HG03565 (cell line): ENCODE measurements around the gene SMC1B.
"Not testable (repeated sequence)": the region's sequence is repeated elsewhere in the genome, so short reads cannot be mapped to it uniquely, and the experiment has no call there.

Source experiments
- ATAC-seq: cut with Tn5 transposase; IDR thresholded peaks from one replicate; pipeline ENCODE4 v1.9.1; 2021; ENCODE audit warnings: mild to moderate bottlenecking, moderate library complexity; ENCODE audit not compliant: unreplicated experiment

Gene SMC1B

GRCh38 chr22:45351956-45352355 lies 61.4 kb downstream of the SMC1B start:
- ATAC-seq: no peak

GRCh38 chr22:45349916-45350315 lies 63.5 kb downstream of the SMC1B start:
- no peak for ATAC-seq

- ATAC-seq: no peak
Observed at GRCh38 chr22:45344334-45344733, 69.1 kb downstream of the SMC1B start.

- ATAC-seq: no peak
Observed at GRCh38 chr22:45343143-45343542, 70.3 kb downstream of the SMC1B start.

DNA sequence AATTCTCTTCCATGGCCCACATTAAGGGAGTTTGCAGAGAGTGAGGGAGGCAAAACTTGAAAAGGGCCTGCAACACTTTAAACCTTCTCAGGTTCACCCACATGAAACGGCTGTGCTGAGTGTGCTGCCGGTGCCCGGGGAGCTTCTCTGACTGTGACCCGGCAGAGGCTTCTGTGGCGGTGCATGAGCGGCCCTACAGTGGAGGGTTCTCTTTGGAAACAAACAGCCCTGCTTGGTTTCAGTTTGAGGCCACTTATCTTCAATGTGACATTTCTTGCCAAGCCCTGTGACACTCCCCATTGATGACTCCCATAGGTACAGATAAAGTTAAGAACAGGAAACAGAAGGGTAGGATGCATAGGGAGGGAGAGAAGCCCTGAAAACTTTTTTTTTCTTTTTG lies 71.9 kb downstream of the SMC1B start:
- no peak for ATAC-seq

GRCh38 chr22:45340323-45340722 lies 73.1 kb downstream of the SMC1B start:
- no peak for ATAC-seq

DNA sequence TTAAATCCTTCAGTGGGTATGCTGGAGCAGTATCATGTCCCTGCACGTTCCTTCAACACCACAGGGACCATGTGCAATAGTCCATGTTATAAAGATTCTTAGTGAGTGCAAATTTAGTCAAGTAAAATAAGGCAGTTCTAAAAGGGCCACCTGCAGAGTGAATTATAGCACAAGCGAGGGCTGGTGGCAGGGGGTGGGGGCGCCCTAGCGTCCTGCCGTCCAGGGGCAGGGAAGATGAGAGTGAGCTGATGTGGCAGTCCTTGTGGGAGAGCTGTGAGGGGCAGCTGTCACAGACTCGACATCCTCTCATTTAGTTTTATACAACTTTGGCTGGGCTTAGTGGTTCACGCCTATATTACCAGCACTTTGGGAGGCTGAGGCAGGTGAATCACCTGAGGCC lies 74.6 kb downstream of the SMC1B start:
- no peak for ATAC-seq

DNA sequence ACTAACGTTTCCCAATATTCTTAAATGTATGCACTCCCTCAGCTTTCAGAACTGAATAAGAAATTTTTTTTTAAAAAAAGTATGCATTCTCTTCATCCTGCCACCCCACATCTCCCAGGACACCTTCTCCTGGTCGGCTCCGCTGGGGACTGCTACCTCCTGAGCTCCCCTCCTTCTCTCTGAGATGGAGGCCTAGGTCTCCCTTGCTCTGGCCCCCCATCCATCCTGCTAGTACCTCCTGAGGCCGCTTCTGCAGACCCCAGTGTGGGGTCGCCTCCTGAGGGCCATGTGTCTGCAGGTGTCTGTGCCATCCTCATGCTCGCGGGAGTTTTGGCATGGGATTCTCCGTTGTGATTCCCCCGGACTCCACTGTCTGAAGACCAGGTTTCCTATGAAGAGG lies 75.9 kb downstream of the SMC1B start:
- no peak for ATAC-seq

DNA sequence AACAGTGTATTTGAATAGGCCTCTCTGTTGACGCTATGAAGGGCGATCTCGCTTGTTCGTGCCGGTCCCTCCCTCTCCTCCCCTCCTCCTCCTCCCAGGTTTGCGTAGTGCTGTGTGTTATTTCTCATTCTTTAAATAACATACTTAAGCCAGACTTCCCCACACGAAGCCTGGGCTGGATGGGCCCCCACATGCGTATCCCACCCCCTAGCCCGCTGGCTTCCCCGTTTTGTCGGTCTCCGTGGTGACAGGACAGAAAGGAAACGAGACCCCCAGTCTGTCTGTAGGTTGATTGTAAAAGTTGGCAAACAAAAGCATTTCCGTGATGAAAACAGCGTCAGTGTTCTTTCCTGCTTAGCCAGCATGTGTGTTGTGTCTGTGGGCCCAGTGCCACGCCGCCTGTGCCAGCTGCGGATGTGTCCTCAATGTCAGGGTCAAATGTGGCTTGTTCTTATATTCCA lies 76.4 kb downstream of the SMC1B start:
- no peak for ATAC-seq

GRCh38 chr22:45335854-45336522 lies 77.4 kb downstream of the SMC1B start:
- ATAC-seq: no peak

DNA sequence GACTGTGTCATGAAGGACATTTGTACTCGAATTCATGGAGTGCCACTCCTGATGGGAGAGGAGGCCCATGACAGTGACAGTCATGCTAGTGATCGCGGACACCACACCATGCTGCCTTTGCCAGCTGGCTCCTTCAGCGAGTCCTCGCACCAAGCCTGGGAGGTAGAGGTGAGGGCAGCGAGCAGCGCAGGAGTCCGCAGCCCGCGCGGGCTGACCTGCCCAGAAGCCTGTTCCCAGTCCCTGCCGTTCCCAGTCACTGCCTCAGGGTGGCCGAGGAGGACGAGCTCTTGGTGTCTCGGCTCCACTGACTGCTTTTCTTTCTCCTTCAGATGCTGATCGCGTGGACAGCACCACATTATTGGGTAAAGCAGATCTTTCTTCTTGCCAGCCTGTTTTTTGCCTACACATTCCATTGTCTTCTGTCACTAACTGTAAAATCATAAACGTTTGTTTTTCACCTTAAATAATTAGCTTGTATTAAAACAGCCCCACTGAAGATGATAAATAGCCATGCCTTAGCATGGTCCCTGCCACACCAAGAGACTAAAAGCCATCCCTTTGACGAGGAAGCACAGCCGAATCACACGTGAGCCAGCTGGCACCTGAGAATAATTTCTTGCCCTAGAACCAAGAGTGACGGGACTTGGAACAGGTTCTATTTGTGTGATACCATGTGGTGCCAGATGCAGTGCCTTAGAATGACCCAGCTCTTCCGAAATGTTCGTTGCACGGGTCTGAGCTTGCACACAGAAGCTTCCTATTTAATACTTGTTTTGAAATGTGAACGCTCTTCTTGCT lies 78.2 kb downstream of the SMC1B start:
- ATAC-seq: no peak

- ATAC-seq: no peak
Observed at GRCh38 chr22:45334528-45334927, 78.9 kb downstream of the SMC1B start.

GRCh38 chr22:45334068-45334467 lies 79.3 kb downstream of the SMC1B start:
- no peak for ATAC-seq

GRCh38 chr22:45332001-45332400 lies 81.4 kb downstream of the SMC1B start:
- ATAC-seq: no peak

DNA sequence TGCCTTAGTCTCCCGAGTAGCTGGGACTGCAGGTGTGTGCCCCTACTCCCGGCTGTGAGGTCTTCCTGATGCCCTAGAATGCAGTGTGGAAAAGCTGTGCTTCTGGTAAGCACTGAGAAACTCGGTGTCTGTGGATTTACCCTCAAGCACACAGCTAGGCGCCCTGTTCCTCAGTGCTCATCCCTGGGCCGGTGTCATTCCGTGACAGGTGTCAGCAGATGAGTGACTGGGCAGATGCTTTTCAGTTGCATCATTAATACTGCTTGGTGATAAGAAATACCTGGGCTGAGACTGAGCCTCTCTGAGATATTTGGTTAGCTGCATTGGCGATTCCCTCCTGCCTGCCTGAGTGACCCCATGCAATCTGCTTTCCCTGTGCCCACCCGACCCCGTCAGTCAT lies 81.9 kb downstream of the SMC1B start:
- no peak for ATAC-seq

DNA sequence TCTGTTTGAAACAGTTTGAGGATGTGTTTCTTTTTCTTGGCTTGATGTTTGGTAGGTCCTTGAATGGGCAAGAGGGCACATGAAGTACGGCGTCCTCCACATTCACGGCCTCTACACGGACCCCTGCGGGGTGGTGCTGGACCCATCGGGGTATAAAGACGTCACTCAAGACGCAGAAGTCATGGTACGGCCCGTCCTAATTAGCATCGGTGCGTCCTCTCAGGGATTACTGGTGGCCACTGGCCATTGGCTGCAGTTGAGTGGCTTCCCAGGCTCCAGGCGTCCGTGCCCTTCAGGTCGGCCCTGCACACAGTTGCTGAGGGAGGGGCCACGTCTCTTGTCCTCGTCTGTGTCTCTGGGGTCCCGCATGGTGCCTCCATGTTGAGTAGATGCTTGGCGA lies 82.9 kb downstream of the SMC1B start:
- no peak for ATAC-seq

- no peak for ATAC-seq
Observed at GRCh38 chr22:45329530-45329936, 83.9 kb downstream of the SMC1B start.

DNA sequence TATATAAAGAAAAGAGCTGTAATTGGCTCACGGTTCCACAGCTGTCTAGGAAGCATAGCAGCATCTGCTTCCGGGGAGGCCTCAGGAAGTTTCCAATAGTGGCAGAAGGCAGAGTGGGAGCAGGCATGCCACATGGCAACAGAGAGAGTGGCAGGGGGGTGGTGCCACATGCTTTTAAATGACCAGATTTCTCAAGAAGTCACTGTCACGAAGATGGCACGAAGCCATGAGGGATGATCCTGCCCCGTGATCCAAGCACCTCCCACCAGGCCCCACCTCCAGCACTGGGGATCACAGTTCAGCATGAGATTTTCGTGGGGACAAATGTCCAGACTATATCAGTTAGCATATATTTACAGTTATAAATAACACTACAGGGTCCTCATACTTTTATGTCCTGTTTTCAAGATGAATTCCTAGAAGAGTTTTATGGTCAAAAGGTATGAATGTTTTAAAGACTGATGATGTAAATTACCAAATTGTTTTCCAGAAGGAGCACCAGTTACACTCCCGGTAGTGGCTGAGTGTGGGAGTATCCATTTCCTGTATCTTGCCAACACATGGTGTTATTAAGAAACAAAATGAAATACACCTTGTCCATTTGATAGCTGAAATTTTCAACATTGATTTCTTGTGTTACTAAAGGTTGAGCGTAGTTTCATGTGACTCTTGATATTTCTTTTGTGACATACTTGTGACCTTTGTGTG lies 84.4 kb downstream of the SMC1B start:
- ATAC-seq: no peak

GRCh38 chr22:45328261-45328660 lies 85.1 kb downstream of the SMC1B start:
- ATAC-seq: not testable (repeated sequence)

GRCh38 chr22:45324311-45324711 lies 89.1 kb downstream of the SMC1B start:
- no peak for ATAC-seq

DNA sequence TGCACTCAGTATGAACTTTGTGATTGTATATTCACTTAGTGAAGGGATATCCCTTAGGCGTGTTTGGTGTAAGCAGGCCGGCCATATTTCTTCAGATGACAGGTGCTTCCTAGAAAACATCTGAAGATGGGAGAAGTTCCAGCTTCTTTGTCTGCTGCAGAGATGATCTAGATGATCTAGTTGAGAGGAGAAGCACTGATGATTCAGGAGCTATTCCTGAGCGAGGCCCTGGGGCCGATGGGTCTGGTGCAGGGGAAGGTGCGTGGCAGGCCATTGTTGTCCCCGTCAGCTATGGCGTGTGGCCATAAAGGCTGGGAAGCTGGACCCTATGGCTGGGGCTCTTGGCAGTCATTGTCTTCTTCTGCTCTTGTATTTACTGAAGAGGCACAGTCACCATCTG lies 89.7 kb downstream of the SMC1B start:
- no peak for ATAC-seq
